Left lung (tissue), 10 donors: ENCODE measurements around the gene NUP93. TPM values are rescaled to one million over a fixed set of nuclear protein-coding genes. Genes with fewer than 3 reads are reported as not detected.

Experiments
- ATAC-seq: fragments of 200-7000 bp; cut with Tn5 transposase; one replicate; pipeline ENCODE4 v1.9.1; 2020; ENCODE audit warnings: moderate library complexity
- DNase-seq, 4 donors: peaks; one replicate each; pipeline ENCODE4 v3.0.0-alpha.2; 2013 to 2020
- H3K27ac ChIP-seq, 2 donors: fragments of 200-600 bp; sonication (generic) in 1 of 2; one replicate each; pipeline versions ENCODE4 v1.5.0 to v1.8.0; 2020 to 2021
- H3K27me3 ChIP-seq, 2 donors: fragments of 200-600 bp; sonication (generic) in 1 of 2; one replicate each; pipeline versions ENCODE4 v1.5.0 to v1.8.0; 2020 to 2021
- H3K36me3 ChIP-seq, 2 donors: fragments of 200-600 bp; sonication (generic) in 1 of 2; one replicate each; pipeline versions ENCODE4 v1.5.0 to v1.8.0; 2020 to 2021
- H3K4me1 ChIP-seq, 2 donors: fragments of 200-600 bp; one replicate each; pipeline ENCODE4 v1.8.0; 2021
- H3K4me3 ChIP-seq, 2 donors: fragments of 200-600 bp; sonication (generic) in 1 of 2; one replicate each; pipeline versions ENCODE4 v1.5.0 to v1.8.0; 2020 to 2021; ENCODE audit warnings: mild to moderate bottlenecking in 1 of 2
- H3K9me3 ChIP-seq, 2 donors: fragments of 200-600 bp; sonication (generic) in 1 of 2; one replicate each; pipeline versions ENCODE4 v1.5.0 to v1.8.0; 2020 to 2021
- CTCF ChIP-seq, 2 donors: fragments of 200-600 bp; sonication (generic) in 1 of 2; IDR thresholded peaks; one replicate each; pipeline versions ENCODE4 v1.5.0 to v1.8.0; 2021; ENCODE audit warnings: antibody characterized with exemption in 2 of 2
- intact Hi-C, 2 donors: fragments of 100-400 bp; cut with DNase I; formaldehyde crosslinking; loops; one replicate each; pipeline versions ENCODE4 v1.11.2 to v1.14.2; 2022
- polyA plus RNA-seq, 6 donors: library from polyadenylated mRNA; unstranded; fragments of 120-200 nt; gene quantifications; one replicate each; pipeline ENCODE4 v1.2.1, GENCODE V29; 2013; ENCODE audit not compliant: insufficient read length in 6 of 6
- total RNA-seq, 2 donors: library from RNA; stranded (reverse); fragmentation: NEBNext Ultra II Directional; extraction: Animal tissue kit (Norgen Biotek cat#: 25700); gene quantifications; one replicate each; pipeline ENCODE4 v1.2.1, GENCODE V29; 2021
- donor health status: DM: no; HTN: yes; CAD: no.
- donor health status: DM: no; HTN: no; CAD: no.

NUP93 gene
- total and polyA plus RNA-seq, 8 donors: 47.1 to 75.9 (median 65.9) TPM

DNA sequence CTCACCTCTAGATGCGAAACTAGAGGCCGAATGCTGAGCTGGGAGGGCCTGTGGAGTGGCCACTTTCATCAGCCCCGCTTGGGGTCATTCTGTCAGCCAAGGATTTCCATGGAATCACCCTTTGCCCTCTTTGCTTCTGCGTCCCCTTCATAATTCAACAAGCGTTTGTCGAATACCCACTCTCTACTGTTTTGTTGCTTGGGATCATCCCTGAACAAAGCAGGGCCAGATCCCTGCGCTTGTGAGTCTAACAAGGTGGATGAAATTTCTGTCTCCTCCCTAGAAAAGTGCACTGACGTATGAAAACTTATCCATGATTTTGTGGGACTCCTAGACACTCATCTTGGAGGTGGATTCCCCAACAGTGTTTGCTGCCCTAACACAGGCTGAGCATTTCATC is 131.8 kb downstream of the NUP93 start:
- no peak for TF ChIP-seq CTCF (IDR thresholded peaks at IDR 0.05)
- intact Hi-C loops: no loop called here
- no peak overlapping the region for H3K4me3 ChIP-seq
- no peaks in the 10 kb centered on the region for H3K27me3 ChIP-seq
- H3K4me1 ChIP-seq: peaks cover 0 to 22% of the 10 kb centered on the region in 2 donors
- no peaks in the 10 kb centered on the region for H3K36me3 ChIP-seq
- no peak overlapping the region for H3K27ac ChIP-seq
- DNase-seq (peak in 1 of 4 donors; percentile 20), ATAC-seq (no peak)
- no peaks in the 10 kb centered on the region for H3K9me3 ChIP-seq

DNA sequence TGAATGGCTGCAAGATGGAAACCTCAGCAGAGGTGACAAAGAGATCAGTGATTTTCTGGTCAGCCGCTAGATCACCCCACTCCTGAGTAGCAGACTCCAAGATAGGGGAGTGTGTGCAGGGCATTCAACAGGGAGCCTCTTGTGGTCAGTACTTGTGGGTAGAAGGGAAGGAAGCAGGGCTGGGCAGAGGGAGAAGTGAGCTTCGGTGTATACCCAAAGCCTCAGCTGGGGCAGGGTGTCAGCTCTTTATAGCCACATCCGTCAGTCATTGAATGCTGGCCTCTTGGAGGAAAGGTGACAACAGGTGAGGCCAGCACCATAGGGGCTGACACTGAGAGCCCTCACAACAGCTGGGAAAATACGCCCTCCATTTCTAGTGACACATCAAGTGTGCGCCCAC is 132.8 kb downstream of the NUP93 start:
- Histone ChIP-seq H3K36me3 (no peaks in the 10 kb centered on the region), H3K27ac (no peak overlapping the region), H3K4me1 (peaks cover 0 to 32% of the 10 kb centered on the region in 2 donors), H3K9me3 (no peaks in the 10 kb centered on the region), H3K4me3 (no peak overlapping the region), H3K27me3 (no peaks in the 10 kb centered on the region)
- ATAC-seq: no peak
- intact Hi-C loops: no loop called here
- DNase-seq: peak in 1 of 4 donors; percentile 1
- TF ChIP-seq CTCF (IDR thresholded peaks at IDR 0.05): no peak

- Histone ChIP-seq H3K4me3 (no peak within 1 kb of the TSS), H3K9me3 (no peaks in the 10 kb centered on the region), H3K4me1 (peaks cover 0 to 32% of the 10 kb centered on the region in 2 donors), H3K27me3 (no peaks in the 10 kb centered on the region), H3K27ac (no peak within 1 kb of the TSS), H3K36me3 (no peaks in the 10 kb centered on the region)
- DNase-seq: no peak
- TF ChIP-seq CTCF (IDR thresholded peaks at IDR 0.05): no peak
- ATAC-seq: no peak
- intact Hi-C loops: no loop called here
These were observed 135.0 kb downstream of the NUP93 start, which contains the start of gene SLC12A3 for GRCh38 chr16:56864960-56865359. Gene SLC12A3 (plus strand): TSS chr16:56865207. CDS start chr16:56865236, 29 bp downstream.

- no peak for DNase-seq
- intact Hi-C loops: no loop called here
These were observed 135.6 kb downstream of the NUP93 start for GRCh38 chr16:56865394-56866062.

More at GRCh38 chr16:56865394-56866062, 135.6 kb downstream of the NUP93 start:
- Histone ChIP-seq H3K4me1 (peaks cover 0 to 26% of the 10 kb centered on the region in 2 donors), H3K36me3 (no peaks in the 10 kb centered on the region), H3K27ac (no peak overlapping the region), H3K4me3 (no peak overlapping the region), H3K27me3 (no peaks in the 10 kb centered on the region), H3K9me3 (no peaks in the 10 kb centered on the region)
- TF ChIP-seq CTCF (IDR thresholded peaks at IDR 0.05): no peak
- ATAC-seq: no peak
